HG03378 (cell line): ENCODE results near the gene BTNL2.
"Not testable (repeated sequence)": the region's sequence is repeated elsewhere in the genome, so short reads cannot be mapped to it uniquely, and the experiment has no call there.

Experiments used
- ATAC-seq: cut with Tn5 transposase; IDR thresholded peaks from one replicate; pipeline ENCODE4 v1.9.1; 2021; ENCODE audit warnings: mild to moderate bottlenecking, moderate library complexity; ENCODE audit not compliant: unreplicated experiment

The BTNL2 gene, protein sequence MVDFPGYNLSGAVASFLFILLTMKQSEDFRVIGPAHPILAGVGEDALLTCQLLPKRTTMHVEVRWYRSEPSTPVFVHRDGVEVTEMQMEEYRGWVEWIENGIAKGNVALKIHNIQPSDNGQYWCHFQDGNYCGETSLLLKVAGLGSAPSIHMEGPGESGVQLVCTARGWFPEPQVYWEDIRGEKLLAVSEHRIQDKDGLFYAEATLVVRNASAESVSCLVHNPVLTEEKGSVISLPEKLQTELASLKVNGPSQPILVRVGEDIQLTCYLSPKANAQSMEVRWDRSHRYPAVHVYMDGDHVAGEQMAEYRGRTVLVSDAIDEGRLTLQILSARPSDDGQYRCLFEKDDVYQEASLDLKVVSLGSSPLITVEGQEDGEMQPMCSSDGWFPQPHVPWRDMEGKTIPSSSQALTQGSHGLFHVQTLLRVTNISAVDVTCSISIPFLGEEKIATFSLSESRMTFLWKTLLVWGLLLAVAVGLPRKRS

GRCh38 chr6:32406857-32407256 is at the start of gene BTNL2:
Gene BTNL2 (minus strand): TSS chr6:32407181. CDS start chr6:32407123, 58 bp downstream.
- ATAC-seq: no peak

GRCh38 chr6:32449088-32449736 is 42.2 kb upstream of the BTNL2 start:
- ATAC-seq: no peak

GRCh38 chr6:32447932-32448331 is 41.0 kb upstream of the BTNL2 start:
- ATAC-seq: no peak

DNA sequence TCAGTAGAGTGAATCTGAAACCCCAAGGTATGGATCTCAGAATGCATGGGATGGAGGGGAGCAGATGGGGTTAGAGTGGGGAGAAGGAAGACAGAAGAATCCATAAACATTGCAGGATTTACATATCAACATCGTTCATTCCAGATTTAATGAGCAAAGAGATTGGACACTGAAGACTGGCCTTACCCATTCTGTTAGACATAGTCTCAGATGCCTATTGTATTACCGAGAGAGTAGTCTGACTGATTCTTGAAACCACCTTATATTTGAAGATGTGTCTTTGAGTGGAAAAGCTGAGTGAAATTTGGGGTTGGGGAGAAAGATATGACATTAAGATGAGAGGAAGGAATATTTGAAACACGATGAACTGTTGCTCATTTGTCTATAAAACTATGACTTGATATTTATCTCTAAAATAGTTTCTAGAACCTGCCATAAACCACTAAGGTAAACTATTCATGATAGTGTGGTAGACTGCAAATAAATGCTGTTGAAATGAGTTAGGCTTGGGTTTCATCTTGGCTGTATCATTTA is 38.4 kb upstream of the BTNL2 start:
- ATAC-seq: no peak

GRCh38 chr6:32444433-32444832 is 37.5 kb upstream of the BTNL2 start:
- no peak for ATAC-seq

GRCh38 chr6:32442977-32443552 is 36.1 kb upstream of the BTNL2 start:
- no peak for ATAC-seq

DNA sequence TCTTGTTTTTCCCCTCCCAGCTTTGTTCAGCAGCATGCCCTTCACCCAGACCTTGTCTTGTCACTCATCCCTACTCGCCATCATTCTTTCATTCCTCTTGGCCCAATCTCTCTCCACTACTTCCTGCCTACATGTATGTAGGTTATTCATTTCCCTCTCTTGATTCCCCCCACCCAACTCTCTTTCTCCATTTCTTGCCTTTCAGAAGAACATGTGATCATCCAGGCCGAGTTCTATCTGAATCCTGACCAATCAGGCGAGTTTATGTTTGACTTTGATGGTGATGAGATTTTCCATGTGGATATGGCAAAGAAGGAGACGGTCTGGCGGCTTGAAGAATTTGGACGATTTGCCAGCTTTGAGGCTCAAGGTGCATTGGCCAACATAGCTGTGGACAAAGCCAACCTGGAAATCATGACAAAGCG is 35.3 kb upstream of the BTNL2 start:
- ATAC-seq: no peak

DNA sequence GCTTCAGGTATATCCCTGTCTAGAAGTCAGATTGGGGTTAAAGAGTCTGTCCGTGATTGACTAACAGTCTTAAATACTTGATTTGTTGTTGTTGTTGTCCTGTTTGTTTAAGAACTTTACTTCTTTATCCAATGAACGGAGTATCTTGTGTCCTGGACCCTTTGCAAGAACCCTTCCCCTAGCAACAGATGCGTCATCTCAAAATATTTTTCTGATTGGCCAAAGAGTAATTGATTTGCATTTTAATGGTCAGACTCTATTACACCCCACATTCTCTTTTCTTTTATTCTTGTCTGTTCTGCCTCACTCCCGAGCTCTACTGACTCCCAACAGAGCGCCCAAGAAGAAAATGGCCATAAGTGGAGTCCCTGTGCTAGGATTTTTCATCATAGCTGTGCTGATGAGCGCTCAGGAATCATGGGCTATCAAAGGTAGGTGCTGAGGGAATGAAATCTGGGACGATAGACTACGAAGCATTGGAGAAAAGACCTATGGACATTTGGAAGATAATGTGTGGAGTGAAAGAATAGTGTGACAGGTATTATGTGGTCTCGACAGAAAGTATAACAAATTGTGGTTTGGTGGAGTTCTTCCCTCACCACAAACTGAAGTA is 32.7 kb upstream of the BTNL2 start, which contains the start of gene HLA-DRA:
Gene HLA-DRA (plus strand): TSS at position 286 of the 613 bp plus-strand sequence. CDS start 64 bp downstream, at position 350.
- peak; percentile 73 for ATAC-seq

GRCh38 chr6:32439139-32439538 is 32.2 kb upstream of the BTNL2 start:
- no peak for ATAC-seq

- ATAC-seq: peak; percentile 71
Observed at GRCh38 chr6:32436995-32437836, 30.2 kb upstream of the BTNL2 start.

GRCh38 chr6:32436186-32436585 is 29.2 kb upstream of the BTNL2 start:
- no peak for ATAC-seq

- not testable (repeated sequence) for ATAC-seq
Observed at GRCh38 chr6:32433950-32434349, 27.0 kb upstream of the BTNL2 start.

DNA sequence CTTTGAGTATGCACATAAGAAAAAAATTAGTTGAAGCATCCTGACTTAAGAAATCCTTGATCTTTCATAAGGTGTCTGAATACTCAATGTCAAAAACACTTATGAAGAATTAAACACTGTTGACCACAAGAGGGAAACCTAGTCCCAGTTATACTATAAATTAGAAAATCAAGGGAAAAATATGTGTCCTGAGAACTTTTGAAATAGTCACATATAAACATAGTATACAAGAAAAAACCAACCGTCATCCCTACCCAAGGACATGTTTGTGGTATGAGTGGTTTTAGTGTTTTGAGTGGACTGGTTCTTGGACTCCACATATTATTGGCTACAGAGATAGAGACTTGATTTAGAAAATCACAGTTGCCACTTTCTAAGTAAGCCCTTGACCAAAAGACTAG is 25.1 kb upstream of the BTNL2 start:
- no peak for ATAC-seq

DNA sequence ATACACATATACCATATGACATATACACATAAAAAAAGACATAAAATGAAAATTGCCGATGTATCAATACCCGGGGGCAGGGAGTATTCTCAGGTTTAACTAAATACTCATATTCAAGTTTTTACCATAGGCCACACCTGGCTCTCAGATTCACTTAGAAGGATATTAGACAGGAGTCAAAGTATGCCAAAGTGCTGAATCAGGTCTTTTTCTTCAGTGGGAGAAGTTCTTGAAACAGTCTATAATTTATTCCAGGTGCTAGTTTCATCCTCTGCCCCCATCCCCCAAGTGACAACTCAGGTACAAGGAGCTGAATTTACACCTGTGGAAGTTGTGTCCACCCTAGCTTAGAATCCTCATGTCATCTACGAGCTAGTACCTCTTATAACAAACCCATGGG is 24.2 kb upstream of the BTNL2 start:
- ATAC-seq: no peak

- no peak for ATAC-seq
Observed at GRCh38 chr6:32430179-32430578, 23.2 kb upstream of the BTNL2 start.

DNA sequence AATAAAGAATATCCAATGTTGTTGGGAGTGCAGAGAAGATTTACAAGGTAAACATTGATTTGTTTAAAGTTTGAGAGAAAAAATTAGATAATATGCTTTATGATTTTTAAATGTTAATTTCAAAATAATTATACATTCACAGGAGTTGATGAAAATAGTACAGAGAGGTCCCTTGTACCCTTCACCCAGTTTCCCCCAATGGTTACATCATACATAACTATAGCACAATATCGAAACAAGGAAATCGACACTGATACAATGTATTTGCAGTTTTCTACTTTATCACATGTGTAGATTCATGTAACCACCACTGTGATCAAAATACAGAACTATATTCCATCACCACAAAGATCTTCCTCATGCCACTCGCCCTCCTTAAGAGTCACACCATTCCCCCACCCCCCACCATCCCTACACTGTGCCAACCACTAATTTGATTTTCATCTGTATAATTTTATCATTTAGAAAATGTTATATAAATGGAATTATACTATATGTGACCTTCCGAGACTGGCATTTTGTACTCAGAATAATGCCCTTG is 21.0 kb upstream of the BTNL2 start:
- no peak for ATAC-seq

GRCh38 chr6:32427218-32427617 is 20.2 kb upstream of the BTNL2 start:
- ATAC-seq: no peak

GRCh38 chr6:32426338-32426737 is 19.4 kb upstream of the BTNL2 start:
- no peak for ATAC-seq

GRCh38 chr6:32424589-32425300 is 17.8 kb upstream of the BTNL2 start:
- no peak for ATAC-seq
